A549 (cell line): ENCODE measurements around the gene ZNF345. TPM values are rescaled to one million over a fixed set of nuclear protein-coding genes. Genes with fewer than 3 reads are reported as not detected.

ENCODE experiments used
- ATAC-seq, 2 experiments: fragments of 200-7000 bp in 1 of 2; fragments of >200 bp in 1 of 2; cut with Nextera tagmentation in 1 of 2; cut with Tn5 transposase in 1 of 2; 3 replicates each; pipeline versions ENCODE4 v1.8.0 to v1.9.1; 2018 to 2020; ENCODE audit warnings: mild to moderate bottlenecking in 1 of 2, moderate library complexity in 1 of 2
- CTCF ChIA-PET: fragments of 300-600 bp; sonication (Branson Sonifier 250); formaldehyde crosslinking; extraction: SDS; loops from one replicate; lab custom pipeline; 2021; ENCODE audit warnings: antibody characterized with exemption, inconsistent platforms; lab: Yijun Ruan, JAX
- POLR2A ChIA-PET: fragments of 350-600 bp; formaldehyde crosslinking; extraction: SDS; loops from one replicate; lab custom pipeline; 2021; ENCODE audit warnings: antibody characterized with exemption, inconsistent platforms; lab: Yijun Ruan, JAX
- DNase-seq, 2 experiments: peaks; one replicate each; pipeline versions ENCODE4 v3.0.0 to v3.0.0-alpha.2; 2011 to 2016; ENCODE audit warnings: low read depth in 1 of 2, low spot score in 1 of 2
- FAIRE-seq: peaks from 2 replicates; lab custom pipeline; 2011; peaks lifted over from hg19 to GRCh38; lab: Jason Lieb, UNC
- H3K27ac ChIP-seq, 2 experiments: fragments of >200 bp; sonication (Bioruptor Twin); formaldehyde crosslinking; 3 replicates each; pipeline ENCODE4 v1.5.1; 2016 to 2017
- H3K4me1 ChIP-seq: fragments of >200 bp; sonication (Bioruptor Twin); formaldehyde crosslinking; 3 replicates; pipeline ENCODE4 v1.6.1; 2016
- H3K4me2 ChIP-seq: fragments of >200 bp; sonication (Bioruptor Twin); formaldehyde crosslinking; 3 replicates; pipeline ENCODE4 v1.6.1; 2016
- H3K4me3 ChIP-seq: fragments of >200 bp; sonication (Bioruptor Twin); formaldehyde crosslinking; 3 replicates; pipeline ENCODE4 v1.5.1; 2016
- H3K9me3 ChIP-seq: fragments of >200 bp; sonication (Bioruptor Twin); formaldehyde crosslinking; 3 replicates; pipeline ENCODE4 v1.6.1; 2016
- CBX8 ChIP-seq: fragments of 200-600 bp; sonication (generic); IDR thresholded peaks from 2 replicates; pipeline ENCODE4 v1.6.1; 2016
- CHD2 ChIP-seq: fragments of 150-350 bp; IDR thresholded peaks from 2 replicates; pipeline ENCODE4 v1.6.1; 2014; ENCODE audit warnings: low read length; ENCODE audit not compliant: partially characterized antibody
- GATA3 ChIP-seq: IDR thresholded peaks from 2 replicates; pipeline ENCODE4 v1.6.1; 2012; ENCODE audit warnings: borderline replicate concordance
- HDAC2 ChIP-seq: fragments of 200-600 bp; sonication (generic); IDR thresholded peaks from 2 replicates; pipeline ENCODE4 v1.6.1; 2016
- HOXB13 ChIP-seq: fragments of 250-450 bp; sonication (Bioruptor Pico); IDR thresholded peaks from 2 replicates; pipeline ENCODE4 v1.5.0; 2020; ENCODE audit warnings: low read depth, mild to moderate bottlenecking, moderate library complexity
- JUN ChIP-seq, 2 experiments: fragments of >200 bp; sonication (Bioruptor Twin); formaldehyde crosslinking; IDR thresholded peaks; 2 replicates in 1 of 2; 3 replicates in 1 of 2; pipeline ENCODE4 v1.6.1; 2016 to 2017
- POLR2AphosphoS2 ChIP-seq: conservative IDR thresholded peaks from 2 replicates; pipeline ENCODE4 v1.6.1; 2012; ENCODE audit warnings: low read length, improper control_type of control experiment, inconsistent platforms
- RAD21 ChIP-seq, 2 experiments: fragments of >200 bp in 1 of 2; sonication (Bioruptor Twin) in 1 of 2; formaldehyde crosslinking in 1 of 2; IDR thresholded peaks in 1 of 2; conservative IDR thresholded peaks in 1 of 2; 2 replicates in 1 of 2; 3 replicates in 1 of 2; pipeline ENCODE4 v1.6.1; 2012 to 2018; ENCODE audit warnings: inconsistent platforms in 1 of 2
- RFX5 ChIP-seq: fragments of 450-650 bp; IDR thresholded peaks from 2 replicates; pipeline ENCODE4 v1.7.1; 2014; ENCODE audit warnings: antibody characterized with exemption, mild to moderate bottlenecking, moderate library complexity
- ZSCAN20 ChIP-seq: fragments of 250-450 bp; sonication (Bioruptor Pico); IDR thresholded peaks from 2 replicates; pipeline ENCODE4 v1.8.0; 2022; ENCODE audit warnings: mild to moderate bottlenecking, moderate library complexity
- WGBS: methylation state at CpG from one replicate; pipeline ENCODE4 v1.1.6; 2017; ENCODE audit errors: missing lambda C conversion rate; 5-methylcytosine and 5-hydroxymethylcytosine counted together
- polyA plus RNA-seq, 4 experiments: library from polyadenylated mRNA; depleted of rRNA in 3 of 4; stranded (reverse); fragments of >200 nt; fragmentation: RNase III in 1 of 4; extraction: RNeasy Plus Mini Kit Qiagen cat#74134 plus additional on column Dnase treatment in 1 of 4; gene quantifications; 2 replicates in 3 of 4; 3 replicates in 1 of 4; pipeline ENCODE4 v1.2.3, GENCODE V29; 2011 to 2017
- TF ChIP-seq, protein P1 (sequence below): fragments of 150-350 bp; IDR thresholded peaks from 2 replicates; pipeline ENCODE4 v1.6.1; 2014; ENCODE audit warnings: low read depth, mild to moderate bottlenecking, low read length
- TF ChIP-seq, protein P2 (sequence below): fragments of 200-600 bp; sonication (generic); IDR thresholded peaks from 2 replicates; pipeline ENCODE4 v1.6.1; 2016; ENCODE audit warnings: antibody characterized with exemption, mild to moderate bottlenecking, moderate library complexity

ZNF345 gene
- polyA plus RNA-seq, 2 of the 4 experiments (the other 2 are of a cell fraction), result 0.27 to 0.66 TPM

DNA sequence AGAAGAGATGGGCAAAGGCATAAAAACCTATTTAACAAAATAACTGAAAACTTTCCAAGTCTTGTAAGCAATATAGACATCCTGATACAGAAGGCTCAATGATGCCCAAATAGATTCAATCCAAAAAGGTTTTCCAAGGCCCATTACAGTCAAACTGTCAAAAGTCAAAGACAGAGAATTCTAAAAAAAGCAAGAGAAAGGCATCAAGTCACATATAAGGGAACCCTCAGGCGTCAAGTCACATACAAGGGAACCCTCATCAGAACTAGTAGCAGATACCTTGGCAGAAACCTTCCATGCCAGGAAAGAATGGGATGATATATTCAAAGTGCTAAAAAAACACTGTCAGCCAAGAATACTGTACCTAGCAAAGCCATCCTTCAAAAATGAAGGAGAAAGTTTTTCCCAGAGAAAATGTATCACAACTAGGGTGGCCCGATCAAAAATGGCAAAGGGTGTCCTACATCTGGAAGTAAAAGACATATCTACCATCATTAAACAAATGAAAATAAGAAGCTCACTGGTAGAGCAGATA is 44.2 kb downstream of the ZNF345 start:
- Histone ChIP-seq H3K4me1 (no peaks in the 10 kb centered on the region), H3K4me3 (no peak overlapping the region), H3K4me2 (no peak overlapping the region), H3K9me3 (peaks cover 92% of the 10 kb centered on the region), H3K27ac (no peak overlapping the region)
- ChIA-PET CTCF (interaction anchor here (0.6 kb wide), 1 partner anchor 25 kb away, joined by 3 read pairs; no protein-coding TSS in a partner anchor), POLR2A (no interaction called here)
- FAIRE-seq, result peak; percentile 70
- no peak for DNase-seq
- TF ChIP-seq ZSCAN20, result no peak
- TF ChIP-seq, protein P1, sequence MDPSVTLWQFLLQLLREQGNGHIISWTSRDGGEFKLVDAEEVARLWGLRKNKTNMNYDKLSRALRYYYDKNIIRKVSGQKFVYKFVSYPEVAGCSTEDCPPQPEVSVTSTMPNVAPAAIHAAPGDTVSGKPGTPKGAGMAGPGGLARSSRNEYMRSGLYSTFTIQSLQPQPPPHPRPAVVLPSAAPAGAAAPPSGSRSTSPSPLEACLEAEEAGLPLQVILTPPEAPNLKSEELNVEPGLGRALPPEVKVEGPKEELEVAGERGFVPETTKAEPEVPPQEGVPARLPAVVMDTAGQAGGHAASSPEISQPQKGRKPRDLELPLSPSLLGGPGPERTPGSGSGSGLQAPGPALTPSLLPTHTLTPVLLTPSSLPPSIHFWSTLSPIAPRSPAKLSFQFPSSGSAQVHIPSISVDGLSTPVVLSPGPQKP, result no peak
- WGBS, result 35% methylated on average over 2 of the region's 2 CpGs
- ATAC-seq, result no peak

DNA sequence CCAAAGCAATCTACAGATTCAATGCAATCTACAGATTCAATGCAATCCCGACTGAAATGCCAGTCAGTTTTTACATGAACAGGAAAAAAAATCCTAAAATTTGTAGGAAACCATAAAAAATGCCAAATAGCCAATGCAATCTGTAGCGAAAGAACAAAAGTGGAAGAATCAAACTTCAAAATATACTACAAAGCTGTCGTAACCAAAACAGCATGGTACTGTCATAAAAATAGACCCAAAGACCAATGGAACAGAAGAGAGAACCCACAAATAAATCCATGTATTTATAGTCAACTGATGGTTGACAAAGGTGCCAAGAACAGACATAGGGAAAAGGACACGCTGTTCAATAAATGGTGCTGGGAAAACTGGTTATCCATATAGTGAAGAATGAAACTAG is 47.7 kb downstream of the ZNF345 start:
- no peak overlapping the region for H3K4me2 ChIP-seq
- ATAC-seq, result no peak
- POLR2A ChIA-PET, result no interaction called here

DNA sequence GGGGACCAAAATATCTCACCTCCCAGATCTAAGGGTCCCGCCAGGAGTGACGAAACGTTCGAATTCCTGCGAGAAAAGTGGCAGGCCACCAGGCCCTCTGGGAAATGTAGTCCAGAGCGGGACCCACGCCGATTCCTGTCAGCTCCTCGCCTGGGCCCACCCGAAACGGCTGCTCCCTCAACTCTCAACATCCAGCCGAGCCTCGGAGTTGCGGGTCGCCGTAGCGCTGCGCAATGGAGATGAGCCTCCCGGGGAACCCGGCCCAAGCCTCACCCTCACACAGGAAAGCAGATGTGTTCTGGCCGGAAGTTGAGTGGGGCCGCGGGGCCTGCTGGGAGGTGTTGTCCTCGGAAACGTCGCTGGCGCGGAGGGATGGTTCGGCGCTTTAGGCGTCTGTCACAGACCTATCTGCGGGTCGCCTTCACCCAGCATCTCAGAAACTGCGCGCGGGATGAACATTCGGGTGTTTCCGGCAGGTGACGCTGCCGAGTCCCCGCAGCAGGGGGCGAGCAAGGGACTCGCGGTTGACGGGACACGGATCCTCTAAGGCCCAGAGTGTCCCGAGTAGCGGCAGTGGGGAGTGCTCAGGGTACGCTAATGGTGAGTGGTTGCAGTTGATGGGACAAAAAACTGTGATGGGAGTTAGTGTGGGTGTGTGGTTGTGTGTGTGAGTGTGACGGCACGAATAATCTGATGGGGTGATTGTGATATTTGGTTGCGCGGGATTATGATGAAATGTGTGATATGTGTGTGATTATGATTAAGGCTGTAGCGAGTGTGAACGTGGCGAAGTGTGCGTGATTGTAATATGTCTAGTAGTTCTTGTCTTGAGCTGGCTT is 65.5 kb downstream of the ZNF345 start, which contains the start of the genes ZNF568 and ZNF829:
ZNF568 (plus strand) TSS at position 341 of the 839 bp plus-strand sequence. CDS start 6,439 bp downstream, outside the sequence.
ZNF829 (minus strand) TSS at position 300 of the 839 bp plus-strand sequence. CDS start 1,124 bp downstream, outside the sequence.
- TF ChIP-seq CBX8 (no peak), CHD2 (peak; percentile 42), POLR2AphosphoS2 (no peak), JUN (IDR thresholded peaks at IDR 0.05) (no peak), GATA3 (peak; percentile 24; the same call in 1 of the 2 replicates)
- TF ChIP-seq, all 56 proteins: peak for 2

More for the DNA sequence above, 47.7 kb downstream of the ZNF345 start:
- CTCF ChIA-PET, result no interaction called here
- Histone ChIP-seq H3K4me3 (no peak overlapping the region), H3K4me1 (no peaks in the 10 kb centered on the region), H3K27ac (no peak overlapping the region), H3K9me3 (peaks cover 88% of the 10 kb centered on the region)
- 57% methylated on average over 4 of the region's 4 CpGs for WGBS
- DNase-seq, result no peak
- peak; percentile 93 for FAIRE-seq
- TF ChIP-seq RFX5 (no peak), HDAC2 (no peak), HOXB13 (CRISPR knock-in tag) (no peak), RAD21 (conservative IDR thresholded peaks at IDR 0.05 in 1 of 2, IDR thresholded peaks at IDR 0.05 in 1 of 2) (no peak), CHD2 (no peak)
- TF ChIP-seq, protein P2, sequence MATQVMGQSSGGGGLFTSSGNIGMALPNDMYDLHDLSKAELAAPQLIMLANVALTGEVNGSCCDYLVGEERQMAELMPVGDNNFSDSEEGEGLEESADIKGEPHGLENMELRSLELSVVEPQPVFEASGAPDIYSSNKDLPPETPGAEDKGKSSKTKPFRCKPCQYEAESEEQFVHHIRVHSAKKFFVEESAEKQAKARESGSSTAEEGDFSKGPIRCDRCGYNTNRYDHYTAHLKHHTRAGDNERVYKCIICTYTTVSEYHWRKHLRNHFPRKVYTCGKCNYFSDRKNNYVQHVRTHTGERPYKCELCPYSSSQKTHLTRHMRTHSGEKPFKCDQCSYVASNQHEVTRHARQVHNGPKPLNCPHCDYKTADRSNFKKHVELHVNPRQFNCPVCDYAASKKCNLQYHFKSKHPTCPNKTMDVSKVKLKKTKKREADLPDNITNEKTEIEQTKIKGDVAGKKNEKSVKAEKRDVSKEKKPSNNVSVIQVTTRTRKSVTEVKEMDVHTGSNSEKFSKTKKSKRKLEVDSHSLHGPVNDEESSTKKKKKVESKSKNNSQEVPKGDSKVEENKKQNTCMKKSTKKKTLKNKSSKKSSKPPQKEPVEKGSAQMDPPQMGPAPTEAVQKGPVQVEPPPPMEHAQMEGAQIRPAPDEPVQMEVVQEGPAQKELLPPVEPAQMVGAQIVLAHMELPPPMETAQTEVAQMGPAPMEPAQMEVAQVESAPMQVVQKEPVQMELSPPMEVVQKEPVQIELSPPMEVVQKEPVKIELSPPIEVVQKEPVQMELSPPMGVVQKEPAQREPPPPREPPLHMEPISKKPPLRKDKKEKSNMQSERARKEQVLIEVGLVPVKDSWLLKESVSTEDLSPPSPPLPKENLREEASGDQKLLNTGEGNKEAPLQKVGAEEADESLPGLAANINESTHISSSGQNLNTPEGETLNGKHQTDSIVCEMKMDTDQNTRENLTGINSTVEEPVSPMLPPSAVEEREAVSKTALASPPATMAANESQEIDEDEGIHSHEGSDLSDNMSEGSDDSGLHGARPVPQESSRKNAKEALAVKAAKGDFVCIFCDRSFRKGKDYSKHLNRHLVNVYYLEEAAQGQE, result no peak

More for the DNA sequence above, 65.5 kb downstream of the ZNF345 start, which contains the start of the genes ZNF568 and ZNF829:
- no peak for FAIRE-seq
- peak; percentile 94 to 95 for ATAC-seq
- peak; percentile 43 to 87 for DNase-seq
- Histone ChIP-seq H3K4me1 (no peaks in the 10 kb centered on the region), H3K27ac (peak within 1 kb of the TSS; percentile 65 to 79), H3K4me3 (peak within 1 kb of the TSS; percentile 39), H3K4me2 (peak within 1 kb of the TSS; percentile 38), H3K9me3 (peaks cover 99% of the 10 kb centered on the region)
- CTCF ChIA-PET, result interaction anchor here (0.6 kb wide), 1 partner anchor 888 kb away, joined by 3 read pairs; no protein-coding TSS in a partner anchor
- POLR2A ChIA-PET, result no interaction called here
- WGBS, result 6% methylated on average over 48 of the region's 57 CpGs
